ENCODE data around the gene LINS1.

LINS1 gene

DNA sequence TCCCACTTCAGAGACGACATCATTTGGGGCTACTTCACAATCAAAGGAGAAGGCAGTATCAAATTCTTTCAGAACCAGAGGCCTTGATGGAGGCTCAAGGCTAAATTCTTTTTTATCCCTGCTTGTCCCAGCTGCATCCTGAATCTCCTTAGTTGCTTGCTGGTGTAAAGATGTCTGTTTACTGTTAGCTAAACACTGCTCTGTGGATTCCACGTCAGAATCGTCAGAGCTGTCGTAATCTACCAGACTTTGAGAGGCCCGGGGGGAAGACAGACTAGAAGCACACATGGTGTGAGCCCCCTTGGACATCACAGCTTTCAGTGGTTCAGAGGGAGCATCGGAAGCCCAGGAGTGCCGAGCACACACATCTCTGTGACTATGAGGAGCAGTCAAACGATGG, 32.6 kb downstream of the LINS1 start:
- no peaks in the 10 kb centered on the region for H3K79me2 ChIP-seq (ENCODE audit: insufficient read depth, low read length)
- H3K9ac ChIP-seq (ENCODE audit: low read length), result no peak overlapping the region
- H3K27me3 ChIP-seq (ENCODE audit: low read length), result no peaks in the 10 kb centered on the region
- H3K36me3 ChIP-seq (ENCODE audit: low read length), result peaks cover 5% of the 10 kb centered on the region; the same call in 1 of the 2 replicates
- no peak for TF ChIP-seq CTCF (IDR thresholded peaks at IDR 0.05; ENCODE audit: insufficient read depth, low read length, poor library complexity, severe bottlenecking)
- no peak for TF ChIP-seq EZH2phosphoT487 (conservative IDR thresholded peaks at IDR 0.05; ENCODE audit: low read length)
- no peak overlapping the region for H2AFZ ChIP-seq (ENCODE audit: low read depth, low read length, severe bottlenecking)
- no peaks in the 10 kb centered on the region for H4K20me1 ChIP-seq (ENCODE audit: low read depth, low read length)
- H3F3A ChIP-seq (ENCODE audit: insufficient read depth), result no peaks in the 10 kb centered on the region
- no peak overlapping the region for H3K4me2 ChIP-seq (ENCODE audit: low read depth, low read length, poor library complexity, severe bottlenecking)
- H3K9me3 ChIP-seq (ENCODE audit: insufficient read depth, low read length), result no peaks in the 10 kb centered on the region
- H3K9me2 ChIP-seq (replicated peaks; ENCODE audit: insufficient read depth, low read length), result no peaks in the 10 kb centered on the region
- H3K4me3 ChIP-seq (ENCODE audit: insufficient read depth, low read length, poor library complexity, severe bottlenecking), result no peak overlapping the region
- H3K27ac ChIP-seq (ENCODE audit: low read depth, low read length), result no peak overlapping the region

GRCh38 chr15:100566850-100567628, 34.9 kb downstream of the LINS1 start:
- no peaks in the 10 kb centered on the region for H3K27me3 ChIP-seq (ENCODE audit: low read length)
- no peak overlapping the region for H2AFZ ChIP-seq (ENCODE audit: low read depth, low read length, severe bottlenecking)
- no peak overlapping the region for H3K9ac ChIP-seq (ENCODE audit: low read length)
- no peaks in the 10 kb centered on the region for H3F3A ChIP-seq (ENCODE audit: insufficient read depth)
- TF ChIP-seq EZH2phosphoT487 (conservative IDR thresholded peaks at IDR 0.05; ENCODE audit: low read length) (no peak), CTCF (IDR thresholded peaks at IDR 0.05; ENCODE audit: insufficient read depth, low read length, poor library complexity, severe bottlenecking) (no peak)
- no peak overlapping the region for H3K4me2 ChIP-seq (ENCODE audit: low read depth, low read length, poor library complexity, severe bottlenecking)
- H3K9me3 ChIP-seq (ENCODE audit: insufficient read depth, low read length), result no peaks in the 10 kb centered on the region
- no peaks in the 10 kb centered on the region for H3K36me3 ChIP-seq (ENCODE audit: low read length)
- H3K79me2 ChIP-seq (ENCODE audit: insufficient read depth, low read length), result no peaks in the 10 kb centered on the region
- H3K9me2 ChIP-seq (replicated peaks; ENCODE audit: insufficient read depth, low read length), result no peaks in the 10 kb centered on the region
- no peak overlapping the region for H3K4me3 ChIP-seq (ENCODE audit: insufficient read depth, low read length, poor library complexity, severe bottlenecking)
- no peaks in the 10 kb centered on the region for H4K20me1 ChIP-seq (ENCODE audit: low read depth, low read length)
- H3K27ac ChIP-seq (ENCODE audit: low read depth, low read length), result no peak overlapping the region

DNA sequence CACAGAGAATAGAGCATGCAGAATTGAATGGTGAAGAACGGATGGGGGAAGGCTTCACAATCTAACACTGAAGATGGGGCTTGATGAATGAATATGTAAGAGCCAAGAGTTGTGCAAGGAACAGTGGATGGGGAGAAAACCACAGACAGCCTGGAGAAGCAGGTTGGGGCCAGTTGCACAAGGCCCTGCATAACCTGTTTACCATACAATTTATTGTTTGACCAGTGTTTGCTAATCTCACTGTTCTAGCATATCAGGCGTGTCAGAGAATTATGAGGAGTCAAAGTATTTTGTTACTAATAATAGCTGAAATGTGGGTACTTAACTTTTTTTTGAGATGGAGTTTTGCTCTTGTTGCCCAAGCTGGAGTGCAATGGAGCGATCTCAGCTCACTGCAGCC, 36.4 kb downstream of the LINS1 start:
- no peak overlapping the region for H2AFZ ChIP-seq (ENCODE audit: low read depth, low read length, severe bottlenecking)
- no peak overlapping the region for H3K9ac ChIP-seq (ENCODE audit: low read length)
- H3K9me3 ChIP-seq (ENCODE audit: insufficient read depth, low read length), result no peaks in the 10 kb centered on the region
- H3K4me3 ChIP-seq (ENCODE audit: insufficient read depth, low read length, poor library complexity, severe bottlenecking), result no peak overlapping the region
- H3K9me2 ChIP-seq (replicated peaks; ENCODE audit: insufficient read depth, low read length), result no peaks in the 10 kb centered on the region
- H3F3A ChIP-seq (ENCODE audit: insufficient read depth), result no peaks in the 10 kb centered on the region
- no peaks in the 10 kb centered on the region for H4K20me1 ChIP-seq (ENCODE audit: low read depth, low read length)
- H3K36me3 ChIP-seq (ENCODE audit: low read length), result no peaks in the 10 kb centered on the region
- H3K27ac ChIP-seq (ENCODE audit: low read depth, low read length), result no peak overlapping the region
- TF ChIP-seq CTCF (IDR thresholded peaks at IDR 0.05; ENCODE audit: insufficient read depth, low read length, poor library complexity, severe bottlenecking), result no peak
- no peak for TF ChIP-seq EZH2phosphoT487 (conservative IDR thresholded peaks at IDR 0.05; ENCODE audit: low read length)
- H3K79me2 ChIP-seq (ENCODE audit: insufficient read depth, low read length), result no peaks in the 10 kb centered on the region
- H3K27me3 ChIP-seq (ENCODE audit: low read length), result no peaks in the 10 kb centered on the region
- no peak overlapping the region for H3K4me2 ChIP-seq (ENCODE audit: low read depth, low read length, poor library complexity, severe bottlenecking)

Data from SU-DHL-6 (cell line).